ENCODE measurements around the gene CHRNA7. TPM values are rescaled to one million over a fixed set of nuclear protein-coding genes. Genes with fewer than 3 reads are reported as not detected.

CHRNA7 gene
- total and polyA plus RNA-seq, 9 donors = 1.6 to 5.2 (median 3.3) TPM

GRCh38 chr15:32104061-32104995 lies 74.0 kb downstream of the CHRNA7 start:
- no peaks in the 10 kb centered on the region for H3K36me3 ChIP-seq
- 65 to 76% (median 74%) methylated on average over 18 of the region's 18 CpGs for WGBS, 3 donors
- no peaks in the 10 kb centered on the region for H3K27me3 ChIP-seq
- H3K27ac ChIP-seq = no peak overlapping the region
- no peak overlapping the region for H3K4me3 ChIP-seq
- DNase-seq = no peak
- TF ChIP-seq CTCF (IDR thresholded peaks at IDR 0.05) (no peak), POLR2A (IDR thresholded peaks at IDR 0.05) (no peak), EP300 (IDR thresholded peaks at IDR 0.05) (no peak)
- intact Hi-C loops (cut with DNase I) = no loop called here
- H3K4me1 ChIP-seq (ENCODE audit: insufficient read depth) = no peaks in the 10 kb centered on the region
- no peaks in the 10 kb centered on the region for H3K9me3 ChIP-seq

- 47 to 49% (median 49%) methylated on average over 11 of the region's 11 CpGs for WGBS, 3 donors
Measured at GRCh38 chr15:32105258-32106241, 75.2 kb downstream of the CHRNA7 start.

DNA sequence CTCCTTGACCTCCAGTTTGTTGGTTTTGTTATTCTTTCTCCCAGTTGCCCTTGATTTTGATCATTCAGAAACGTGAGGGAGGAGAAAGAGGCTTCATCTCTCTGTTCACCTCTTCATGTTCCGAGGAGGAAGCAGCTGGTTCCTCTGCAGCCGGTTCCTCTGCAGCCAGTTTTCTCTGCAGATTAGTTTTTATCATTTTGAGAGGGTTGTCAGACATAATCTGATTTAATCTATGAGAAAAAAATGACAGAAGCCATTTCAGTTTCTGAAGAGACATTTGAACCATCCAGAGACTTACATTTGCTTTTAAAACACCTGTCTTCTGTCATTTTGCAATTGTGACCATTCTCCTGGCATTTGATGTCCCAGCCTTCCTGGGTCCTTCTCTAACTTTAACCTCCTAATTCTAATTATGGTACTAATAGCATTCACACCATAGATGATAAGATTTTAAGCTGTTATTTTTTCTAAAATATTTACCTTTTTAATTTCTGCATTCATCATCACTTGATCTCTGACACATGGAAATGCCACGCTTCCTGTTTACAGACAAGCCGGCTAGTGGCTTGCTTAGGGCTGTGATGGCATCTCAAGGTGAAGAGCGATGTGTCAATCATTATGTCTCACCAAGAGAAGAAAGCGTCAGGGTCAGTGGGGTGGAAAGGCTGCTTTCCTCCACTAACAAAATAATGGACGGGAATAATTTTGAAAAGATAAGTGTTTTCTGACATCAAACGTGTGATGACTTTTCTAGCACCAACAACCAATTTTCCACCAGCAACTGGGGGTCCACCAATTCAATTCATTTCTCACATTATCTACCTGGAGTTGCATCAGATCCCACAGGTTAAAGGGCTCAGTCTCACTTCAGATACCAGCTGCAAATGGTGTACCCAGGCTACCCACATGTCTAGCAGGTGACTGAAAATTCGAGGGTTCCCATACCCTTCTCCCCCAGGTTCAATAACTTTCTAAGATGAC lies 76.4 kb downstream of the CHRNA7 start:
- 72 to 73% (median 73%) methylated on average over 10 of the region's 10 CpGs for whole genome bisulfite sequencing, 3 donors
- intact Hi-C loops (cut with DNase I) = no loop called here
- Histone ChIP-seq H3K4me3 (no peak overlapping the region), H3K9me3 (no peaks in the 10 kb centered on the region), H3K4me1 (ENCODE audit: insufficient read depth) (no peaks in the 10 kb centered on the region), H3K27ac (no peak overlapping the region), H3K27me3 (no peaks in the 10 kb centered on the region), H3K36me3 (no peaks in the 10 kb centered on the region)
- TF ChIP-seq POLR2A (IDR thresholded peaks at IDR 0.05) = no peak
- TF ChIP-seq CTCF (IDR thresholded peaks at IDR 0.05) = no peak
- no peak for TF ChIP-seq EP300 (IDR thresholded peaks at IDR 0.05)
- no peak for DNase-seq

More at GRCh38 chr15:32105258-32106241, 75.2 kb downstream of the CHRNA7 start:
- no peak for TF ChIP-seq CTCF (IDR thresholded peaks at IDR 0.05)
- no peak for TF ChIP-seq POLR2A (IDR thresholded peaks at IDR 0.05)
- no peak for TF ChIP-seq EP300 (IDR thresholded peaks at IDR 0.05)
- intact Hi-C loops (cut with DNase I) = no loop called here
- no peaks in the 10 kb centered on the region for H3K9me3 ChIP-seq
- H3K27ac ChIP-seq = no peak overlapping the region
- no peak for DNase-seq
- H3K27me3 ChIP-seq = no peaks in the 10 kb centered on the region
- no peak overlapping the region for H3K4me3 ChIP-seq
- H3K4me1 ChIP-seq (ENCODE audit: insufficient read depth) = no peaks in the 10 kb centered on the region
- no peaks in the 10 kb centered on the region for H3K36me3 ChIP-seq
